K562 (cell line): ENCODE measurements around the gene SLC45A3. TPM values are rescaled to one million over a fixed set of nuclear protein-coding genes. Genes with fewer than 3 reads are reported as not detected.

ENCODE experiments used
- ATAC-seq: fragments of 200-7000 bp; cut with Tn5 transposase; 3 replicates; pipeline ENCODE4 v1.9.1; 2020; ENCODE audit warnings: moderate library complexity
- BruUV-seq: library from RNA; stranded (reverse); fragments of 400-500 nt; replicated peaks from 2 replicates; lab custom pipeline; 2021; lab: Mats Ljungman, UMichigan
- CTCF ChIA-PET: fragments of 300-600 bp; formaldehyde crosslinking; extraction: SDS; loops from one replicate; lab custom pipeline; 2021; ENCODE audit warnings: low intra/inter-chr PET ratio; lab: Yijun Ruan, JAX
- POLR2A ChIA-PET: fragments of 300-600, 350-650 bp; sonication (Branson Sonifier 250); formaldehyde crosslinking; extraction: SDS; loops from one replicate; lab custom pipeline; 2021; ENCODE audit warnings: antibody characterized with exemption, inconsistent platforms; lab: Yijun Ruan, JAX
- DNase-seq, 4 experiments: peaks; one replicate each; pipeline versions ENCODE4 v3.0.0 to v3.0.0-alpha.2; 2011 to 2018; ENCODE audit warnings: low spot score in 3 of 4, mixed read lengths in 3 of 4; ENCODE audit errors: extremely low read depth in 1 of 4
- FAIRE-seq: peaks from 2 replicates; lab custom pipeline; 2011; peaks lifted over from hg19 to GRCh38; lab: Jason Lieb, UNC
- H2AFZ ChIP-seq: 2 replicates; pipeline ENCODE4 v1.6.0; 2011; ENCODE audit warnings: low read depth, low read length, control low read depth, inconsistent platforms
- H3K27ac ChIP-seq: fragments of 200-600 bp; 3 replicates; pipeline ENCODE4 v1.8.0; 2011; ENCODE audit warnings: low read depth, mild to moderate bottlenecking, control low read depth, inconsistent platforms, low read length, moderate library complexity, mixed read lengths; ENCODE audit errors: extremely low read depth
- H3K27me3 ChIP-seq, 2 experiments: fragments of 300-600 bp in 1 of 2; 2 replicates in 1 of 2; 3 replicates in 1 of 2; pipeline versions ENCODE4 v1.6.0 to v1.8.0; 2011; ENCODE audit warnings: inconsistent platforms in 2 of 2, low read length in 2 of 2, mild to moderate bottlenecking in 1 of 2, mixed read lengths in 1 of 2, moderate library complexity in 1 of 2; ENCODE audit not compliant: control insufficient read depth in 2 of 2, insufficient read depth in 2 of 2
- H3K36me3 ChIP-seq: fragments of 300-600 bp; 3 replicates; pipeline ENCODE4 v1.8.0; 2011; ENCODE audit warnings: mild to moderate bottlenecking, low read length, inconsistent platforms; ENCODE audit not compliant: control insufficient read depth, insufficient read depth
- H3K4me1 ChIP-seq, 2 experiments: fragments of 200-600 bp in 1 of 2; replicated peaks in 1 of 2; 2 replicates in 1 of 2; 3 replicates in 1 of 2; pipeline versions ENCODE4 v1.5.1 to v1.8.0; 2011; ENCODE audit warnings: inconsistent platforms in 2 of 2, low read length in 2 of 2, mild to moderate bottlenecking in 1 of 2, mixed read lengths in 1 of 2, moderate library complexity in 1 of 2; ENCODE audit not compliant: control insufficient read depth in 2 of 2, insufficient read depth in 2 of 2
- H3K4me2 ChIP-seq: 2 replicates; pipeline ENCODE4 v1.6.1; 2011; ENCODE audit warnings: low read length, control low read depth, inconsistent platforms, mixed read lengths; ENCODE audit not compliant: insufficient read depth
- H3K4me3 ChIP-seq: fragments of 200-600 bp; sonication (generic), shearing (Covaris generic); 2 replicates; pipeline ENCODE4 v1.5.1; 2016; ENCODE audit warnings: control low read depth, inconsistent platforms
- H3K79me2 ChIP-seq: fragments of 200-600 bp; 3 replicates; pipeline ENCODE4 v1.8.0; 2011; ENCODE audit warnings: low read length, inconsistent platforms; ENCODE audit not compliant: control insufficient read depth, insufficient read depth
- H3K9ac ChIP-seq, 2 experiments: 2 replicates each; pipeline versions ENCODE4 v1.6.0 to v1.6.1; 2011; ENCODE audit warnings: low read depth in 2 of 2, low read length in 2 of 2, control low read depth in 1 of 2, inconsistent platforms in 1 of 2, mild to moderate bottlenecking in 1 of 2, mixed read lengths in 1 of 2; ENCODE audit not compliant: insufficient read depth in 1 of 2
- H3K9me1 ChIP-seq: one replicate; pipeline ENCODE4 v1.6.0; 2011; ENCODE audit warnings: inconsistent platforms, mild to moderate bottlenecking, low read length, moderate library complexity; ENCODE audit not compliant: control insufficient read depth, insufficient read depth
- H3K9me3 ChIP-seq: replicated peaks from 2 replicates; pipeline ENCODE4 v1.5.1; 2011; ENCODE audit warnings: low read depth, low read length, inconsistent platforms; ENCODE audit not compliant: control insufficient read depth, insufficient read depth
- H4K20me1 ChIP-seq: replicated peaks from 2 replicates; pipeline ENCODE4 v1.6.1; 2011; ENCODE audit warnings: low read length, inconsistent platforms, mixed read lengths; ENCODE audit not compliant: control insufficient read depth, insufficient read depth
- AFF1 ChIP-seq, 2 experiments: fragments of 450-650 bp; IDR thresholded peaks; 2 replicates each; pipeline ENCODE4 v1.6.1; 2018; ENCODE audit warnings: mild to moderate bottlenecking in 2 of 2, low read depth in 1 of 2; ENCODE audit not compliant: partially characterized antibody in 2 of 2
- ARID3A ChIP-seq: IDR thresholded peaks from 2 replicates; pipeline ENCODE4 v1.6.1; 2012; ENCODE audit warnings: low read depth, low read length, improper control_type of control experiment, borderline replicate concordance
- CBFA2T3 ChIP-seq: fragments of 450-650 bp; IDR thresholded peaks from 2 replicates; pipeline ENCODE4 v1.6.1; 2017
- ETV5 ChIP-seq: sonication (generic); formaldehyde crosslinking; IDR thresholded peaks from 2 replicates; pipeline ENCODE4 v1.4.0; 2020; ENCODE audit warnings: low read depth, mild to moderate bottlenecking, missing genetic modification reagents
- HBP1 ChIP-seq: fragments of 450-650 bp; formaldehyde crosslinking; IDR thresholded peaks from 2 replicates; pipeline ENCODE4 v1.4.0; 2022; ENCODE audit warnings: missing genetic modification characterization
- KDM4B ChIP-seq, 2 experiments: fragments of 450-650 bp in 1 of 2; sonication (generic) in 1 of 2; IDR thresholded peaks; 2 replicates each; pipeline ENCODE4 v1.6.1; 2016 to 2017; ENCODE audit warnings: borderline replicate concordance in 2 of 2, antibody characterized with exemption in 1 of 2, low read depth in 1 of 2, mild to moderate bottlenecking in 1 of 2
- KDM5B ChIP-seq: fragments of 200-600 bp; sonication (generic); IDR thresholded peaks from 2 replicates; pipeline ENCODE4 v1.6.1; 2012; ENCODE audit warnings: low read depth, mild to moderate bottlenecking, moderate library complexity, low read length, control low read depth, inconsistent platforms; ENCODE audit not compliant: insufficient replicate concordance
- MTF1 ChIP-seq: fragments of 250-450 bp; sonication (Bioruptor Pico); IDR thresholded peaks from 2 replicates; pipeline ENCODE4 v1.9.0; 2021; ENCODE audit warnings: moderate library complexity, mild to moderate bottlenecking, inconsistent platforms, borderline replicate concordance
- NR2C2 ChIP-seq, 2 experiments: fragments of 200-800 bp in 1 of 2; sonication (Bioruptor generic) in 1 of 2; sonication (generic) in 1 of 2; formaldehyde crosslinking in 1 of 2; IDR thresholded peaks; 2 replicates each; pipeline versions ENCODE4 v1.6.1 to v1.8.0; 2016 to 2022; ENCODE audit warnings: mild to moderate bottlenecking in 1 of 2, missing compliant biosample characterization in 1 of 2, missing genetic modification characterization in 1 of 2, missing genetic modification reagents in 1 of 2
- ZNF175 ChIP-seq: fragments of 200-800 bp; sonication (Bioruptor generic); IDR thresholded peaks from 2 replicates; pipeline ENCODE4 v1.6.1; 2016; ENCODE audit warnings: low read depth, mild to moderate bottlenecking, missing genetic modification characterization, missing compliant biosample characterization
- ZNF77 ChIP-seq: fragments of 250-450 bp; sonication (Bioruptor Pico); IDR thresholded peaks from 2 replicates; pipeline ENCODE4 v1.5.0; 2020
- WGBS: fragments of 100-300 bp; shearing (Covaris generic); methylation state at CpG from one replicate; pipeline ENCODE4 v1.1.6; 2016; ENCODE audit warnings: low coverage, mixed read lengths; ENCODE audit not compliant: insufficient coverage; ENCODE audit errors: missing lambda C conversion rate; 5-methylcytosine and 5-hydroxymethylcytosine counted together
- in situ Hi-C: fragments of 300-500 bp; cut with MboI; formaldehyde crosslinking; loops from 4 replicates; pipeline ENCODE4 v1.15.0; 2018; ENCODE audit warnings: inconsistent platforms, mixed read lengths
- intact Hi-C: fragments of 100-400 bp; cut with micrococcal nuclease; formaldehyde crosslinking; loops from 2 replicates; pipeline ENCODE4 v1.14.2; 2022
- polyA plus RNA-seq, 8 experiments: library from polyadenylated mRNA; depleted of rRNA in 4 of 8; stranded (reverse) in 5 of 8; unstranded in 3 of 8; fragments of >200 nt; fragmentation: Nextera tagmentation in 2 of 8; fragmentation: Illumina TruSeq in 1 of 8; extraction: Ambion mirVana in 2 of 8; extraction: Trizol in 1 of 8; gene quantifications; 2 replicates each; pipeline versions ENCODE4 v1.2.1 to v1.2.3, GENCODE V29; 2011 to 2014; ENCODE audit warnings: inconsistent platforms in 1 of 8, missing spikeins in 1 of 8
- total RNA-seq, 7 experiments: library from RNA; depleted of rRNA in 6 of 7; stranded (reverse); fragments of >200 nt in 6 of 7; fragmentation: Illumina TruSeq in 2 of 7; extraction: Trizol in 2 of 7; gene quantifications; 2 replicates each; pipeline versions ENCODE4 v1.2.1 to v1.2.3, GENCODE V29; 2011 to 2021; ENCODE audit warnings: low replicate concordance in 1 of 7

Gene SLC45A3
- total and polyA plus RNA-seq, 9 of the 15 experiments (the other 6 are each of a cell fraction or from before 2014, with no cell fraction given): 0.06 to 3.3 (median 1.3) TPM

GRCh38 chr1:205678286-205679111, 1.8 kb downstream of the SLC45A3 start:
- no TSS peak for BruUV-seq
- Histone ChIP-seq H3K27me3 (no peaks in the 10 kb centered on the region), H3K4me3 (peak overlapping the region; percentile 53; the same call in 1 of the 2 replicates), H3K9me1 (no peaks in the 10 kb centered on the region), H3K9ac (peak overlapping the region; percentile 1 to 68; a peak in 2 of 4 replicates), H3K36me3 (no peaks in the 10 kb centered on the region), H3K4me2 (peak overlapping the region; percentile 80), H3K4me1 (peaks cover 32 to 37% of the 10 kb centered on the region in 2 experiments), H3K9me3 (no peaks in the 10 kb centered on the region), H2AFZ (peak overlapping the region; percentile 6; the same call in 1 of the 2 replicates), H3K79me2 (no peaks in the 10 kb centered on the region), H3K27ac (peak overlapping the region; percentile 79), H4K20me1 (no peaks in the 10 kb centered on the region; the same call in none of the 2 replicates)
- ChIA-PET POLR2A (interaction anchor here (0.6 to 1.8 kb wide), 22 partner anchors 9 to 1967 kb away, joined by 3 to 11 read pairs (median 3); no protein-coding TSS in a partner anchor), CTCF (no interaction called here)
- 2% methylated on average over 10 of the region's 10 CpGs for WGBS
- peak; percentile 87 to 98 (median 90) for DNase-seq
- ATAC-seq: peak; percentile 84
- intact Hi-C loops (loop anchor here (10.0 kb wide), 1 partner anchor 426 kb away; no protein-coding TSS in a partner anchor), in situ Hi-C loops (no loop called here)
- FAIRE-seq: peak; percentile 98
- TF ChIP-seq KDM5B (no peak), ZNF175 (peak; percentile 98), ETV5 (CRISPR knock-in tag) (no peak), NR2C2 (CRISPR knock-in tag; IDR thresholded peaks at IDR 0.05) (no peak), NR2C2 (tag; IDR thresholded peaks at IDR 0.05) (no peak), ARID3A (peak; percentile 49; the same call in 1 of the 2 replicates), HBP1 (CRISPR knock-in tag) (peak; percentile 52; the same call in 1 of the 2 replicates), ZNF77 (no peak), CBFA2T3 (peak; percentile 100), MTF1 (CRISPR knock-in tag) (no peak), AFF1 (IDR thresholded peaks at IDR 0.05; ENCODE audit: low read depth in 1 of 2, partially characterized antibody in 2 of 2) (peak in 1 of 2 experiments; percentile 92), KDM4B (IDR thresholded peaks at IDR 0.05; ENCODE audit: borderline replicate concordance in 2 of 2, low read depth in 1 of 2) (no peak)
